WI38 (cell line): ENCODE measurements around the gene CD63.

Experiments
- H3K4me3 ChIP-seq: 2 replicates; pipeline ENCODE4 v1.5.1; 2011; ENCODE audit warnings: low read depth, mild to moderate bottlenecking, control low read depth, low read length
- TF ChIP-seq, protein P1 (sequence below): IDR thresholded peaks from 2 replicates; pipeline ENCODE4 v1.5.1; 2012; ENCODE audit warnings: low read depth, mild to moderate bottlenecking, control low read depth, low read length

Gene CD63

DNA sequence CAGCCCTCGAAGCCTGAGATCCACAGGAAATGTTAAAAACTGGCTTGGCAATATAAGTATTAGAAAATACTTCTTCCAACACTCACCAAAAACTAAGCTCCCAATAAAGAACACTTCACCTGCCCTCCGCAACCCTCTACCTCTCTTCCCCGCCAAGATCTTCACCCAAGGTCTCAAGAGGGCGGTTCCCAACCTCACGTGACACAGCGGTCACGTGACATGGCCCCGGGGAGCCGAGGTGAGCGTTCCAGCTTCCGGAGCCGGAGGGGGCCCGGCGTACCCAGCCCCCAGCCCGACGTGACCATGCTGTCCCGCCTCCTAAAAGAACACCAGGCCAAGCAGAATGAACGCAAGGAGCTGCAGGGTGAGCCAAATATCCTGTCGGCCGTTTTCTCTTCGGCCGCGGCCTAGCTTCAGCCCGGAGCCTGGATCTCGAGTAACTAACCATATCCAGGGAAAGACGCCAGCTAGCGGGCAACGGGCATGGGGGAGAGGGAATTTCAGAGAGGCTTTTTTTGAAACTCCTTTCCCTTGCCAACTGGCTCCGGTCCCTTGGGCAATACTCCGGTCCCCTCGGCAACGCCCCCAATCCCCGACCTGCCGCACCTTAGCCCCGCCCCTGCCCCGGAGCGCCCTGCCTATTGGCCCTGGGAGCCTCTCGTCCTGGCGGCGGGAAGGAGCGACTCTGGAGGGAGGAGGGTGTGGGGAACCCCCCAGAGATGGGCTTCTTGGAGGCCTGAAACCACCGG, 12.8 kb downstream of the CD63 start, which contains the start of gene BLOC1S1:
TSS of gene BLOC1S1 (plus strand) at position 214 of the 749 bp plus-strand sequence. CDS start at position 220, 6 bp downstream.
- TF ChIP-seq, protein P1, sequence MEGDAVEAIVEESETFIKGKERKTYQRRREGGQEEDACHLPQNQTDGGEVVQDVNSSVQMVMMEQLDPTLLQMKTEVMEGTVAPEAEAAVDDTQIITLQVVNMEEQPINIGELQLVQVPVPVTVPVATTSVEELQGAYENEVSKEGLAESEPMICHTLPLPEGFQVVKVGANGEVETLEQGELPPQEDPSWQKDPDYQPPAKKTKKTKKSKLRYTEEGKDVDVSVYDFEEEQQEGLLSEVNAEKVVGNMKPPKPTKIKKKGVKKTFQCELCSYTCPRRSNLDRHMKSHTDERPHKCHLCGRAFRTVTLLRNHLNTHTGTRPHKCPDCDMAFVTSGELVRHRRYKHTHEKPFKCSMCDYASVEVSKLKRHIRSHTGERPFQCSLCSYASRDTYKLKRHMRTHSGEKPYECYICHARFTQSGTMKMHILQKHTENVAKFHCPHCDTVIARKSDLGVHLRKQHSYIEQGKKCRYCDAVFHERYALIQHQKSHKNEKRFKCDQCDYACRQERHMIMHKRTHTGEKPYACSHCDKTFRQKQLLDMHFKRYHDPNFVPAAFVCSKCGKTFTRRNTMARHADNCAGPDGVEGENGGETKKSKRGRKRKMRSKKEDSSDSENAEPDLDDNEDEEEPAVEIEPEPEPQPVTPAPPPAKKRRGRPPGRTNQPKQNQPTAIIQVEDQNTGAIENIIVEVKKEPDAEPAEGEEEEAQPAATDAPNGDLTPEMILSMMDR, result no peak
- H3K4me3 ChIP-seq, result peak within 1 kb of the TSS; percentile 75

DNA sequence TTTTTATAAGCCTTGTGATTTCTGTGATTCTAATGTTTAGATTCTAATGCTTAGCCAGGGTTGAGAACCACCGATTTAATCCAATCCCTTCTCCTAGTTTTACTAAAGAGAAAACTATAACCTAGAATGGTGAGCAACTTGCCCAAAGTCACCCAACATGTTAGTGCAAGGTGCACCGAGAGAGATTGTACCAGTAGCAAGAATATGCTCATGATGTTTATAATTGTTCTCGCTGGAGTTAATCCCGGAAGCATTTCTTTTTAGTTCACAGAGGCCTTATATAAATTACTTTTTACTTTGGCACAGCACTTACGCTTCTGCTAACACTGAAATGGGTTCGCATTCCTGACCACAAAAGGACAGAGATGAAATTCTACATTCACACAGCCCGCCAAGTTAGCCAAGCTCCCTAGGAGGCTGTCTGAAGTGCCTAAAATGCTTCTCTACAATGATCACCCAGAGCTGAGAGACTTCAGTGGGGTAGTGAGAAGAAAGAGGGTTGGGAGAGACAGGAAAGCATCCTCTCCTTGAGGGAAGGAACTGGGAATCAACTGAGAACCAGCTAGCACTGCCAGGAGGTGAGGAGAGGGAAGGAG, 13.5 kb downstream of the CD63 start:
- H3K4me3 ChIP-seq, result peak overlapping the region; percentile 75
- TF ChIP-seq, protein P1, result no peak

DNA sequence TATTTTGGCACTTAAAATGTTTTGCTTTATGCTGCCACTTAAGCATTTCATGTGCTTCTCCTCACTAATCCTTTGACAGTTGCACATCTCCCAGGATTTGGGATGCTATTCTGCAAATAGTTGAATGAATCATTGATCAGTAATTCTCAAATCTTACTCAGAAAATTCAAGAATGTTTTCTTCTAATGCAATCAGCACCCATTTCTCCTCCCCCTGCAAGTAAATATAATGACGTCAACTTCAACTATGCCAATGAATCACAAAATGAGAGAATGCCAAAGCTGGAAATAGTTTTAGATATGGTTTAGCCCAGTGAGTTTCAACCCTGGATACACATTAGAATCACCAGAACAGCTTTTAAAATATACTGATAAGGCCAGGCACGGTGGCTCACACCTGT, 15.1 kb downstream of the CD63 start:
- TF ChIP-seq, protein P1, result no peak
- H3K4me3 ChIP-seq, result no peak overlapping the region

DNA sequence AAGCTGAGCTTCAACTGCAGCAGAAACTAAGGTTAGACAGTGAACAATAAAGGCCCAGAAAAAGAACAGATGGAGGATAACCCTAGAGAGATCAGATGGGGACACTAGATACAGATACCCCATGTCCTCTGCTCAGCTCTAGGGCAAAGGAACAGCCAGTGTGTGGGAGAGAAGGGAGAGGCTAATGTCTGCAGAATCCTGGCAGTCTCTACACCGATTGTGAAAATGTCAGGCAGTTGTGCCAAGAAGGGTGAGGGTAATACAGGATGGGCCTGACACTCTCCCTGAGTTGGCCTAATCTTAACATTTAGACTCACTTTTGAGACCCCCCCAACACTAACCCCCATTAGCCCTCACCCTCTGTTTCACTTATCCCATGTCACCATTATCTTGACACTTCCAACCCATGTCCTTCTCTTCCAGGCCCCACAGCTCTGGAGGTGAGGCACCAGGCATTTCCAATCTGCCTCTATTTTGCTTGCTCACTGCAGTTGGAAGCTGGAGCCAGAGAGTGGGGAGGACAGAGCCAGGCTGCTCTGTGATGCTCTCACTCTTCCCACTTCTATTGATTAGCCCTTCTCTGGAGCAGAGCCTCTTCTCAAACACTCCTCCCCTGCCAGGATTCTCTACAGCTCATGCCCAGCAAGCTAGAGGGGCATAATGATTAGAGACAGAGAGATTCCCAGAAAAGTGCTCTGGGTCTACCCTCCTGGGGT, 16.0 kb downstream of the CD63 start:
- TF ChIP-seq, protein P1, result no peak
- no peak overlapping the region for H3K4me3 ChIP-seq

DNA sequence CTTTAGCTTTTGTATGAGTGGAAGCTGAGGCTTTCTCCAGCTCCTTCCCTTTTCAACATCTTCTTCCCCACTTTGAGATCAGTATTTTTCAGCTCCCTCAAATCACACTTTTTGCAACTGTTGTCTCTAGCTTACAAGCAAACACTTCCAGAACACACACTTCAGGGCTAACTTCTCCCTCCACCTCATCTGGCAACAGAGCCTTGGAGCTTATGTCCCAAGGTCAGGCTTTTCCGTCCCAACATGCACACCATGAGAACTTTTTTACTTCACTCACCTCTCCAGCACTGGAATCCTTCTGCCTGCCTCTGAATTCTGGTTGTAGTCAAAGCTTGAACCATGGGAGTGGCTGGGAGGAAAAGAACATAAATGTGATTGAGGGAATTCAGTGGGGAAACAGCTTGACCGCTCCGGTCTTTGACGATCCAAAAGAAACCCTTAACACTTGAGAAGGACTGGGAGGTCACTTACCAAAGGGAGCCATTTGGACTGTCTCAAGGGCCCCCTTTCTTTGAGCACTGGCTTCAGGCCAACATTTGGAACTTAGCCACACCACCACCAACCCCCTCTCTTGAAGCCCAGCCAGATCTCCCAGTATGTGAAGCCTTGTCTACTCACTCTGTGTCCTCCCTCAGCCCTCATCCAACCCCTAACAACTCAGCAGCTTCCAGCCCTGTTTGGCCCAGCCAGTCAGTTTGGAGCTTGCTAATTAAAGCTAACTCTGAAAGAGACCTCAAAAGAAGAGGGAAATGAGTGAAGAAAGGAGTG, 16.8 kb downstream of the CD63 start:
- TF ChIP-seq, protein P1, result no peak
- no peak overlapping the region for H3K4me3 ChIP-seq

DNA sequence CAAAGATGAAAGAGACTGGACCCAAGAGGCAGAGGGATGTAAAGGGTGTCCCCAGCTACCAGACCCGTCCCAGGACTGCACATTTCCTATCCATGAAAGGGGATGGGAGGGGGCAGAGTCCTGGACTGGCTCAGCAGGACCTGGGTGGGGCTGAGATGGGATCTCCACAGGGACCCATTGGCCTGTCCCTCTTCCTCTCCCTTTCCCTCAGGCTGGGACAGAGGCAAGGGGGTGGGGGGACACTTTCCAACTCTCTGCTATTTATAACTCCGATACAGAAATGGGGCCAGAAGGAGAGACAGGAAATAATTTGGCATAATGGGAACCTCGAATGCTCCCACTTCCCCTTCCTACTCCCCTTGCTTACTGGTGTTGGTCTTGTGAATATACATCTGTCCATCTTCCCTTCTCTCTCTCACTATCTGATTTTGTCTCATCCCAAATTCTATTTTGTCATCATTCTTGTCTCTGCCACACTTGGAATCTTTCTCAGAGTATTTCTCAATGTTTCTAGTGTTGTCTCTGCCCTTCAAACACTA, 20.0 kb downstream of the CD63 start:
- TF ChIP-seq, protein P1, result no peak
- H3K4me3 ChIP-seq, result peak overlapping the region; percentile 56; the same call in 1 of the 2 replicates
